Epithelial cell of proximal tubule (primary cell): ENCODE measurements around the gene GSKIP. TPM values are rescaled to one million over a fixed set of nuclear protein-coding genes. Genes with fewer than 3 reads are reported as not detected.

Experiments
- DNase-seq: peaks from one replicate; pipeline ENCODE4 v3.0.0-alpha.2; 2011; ENCODE audit warnings: low read depth
- H3K4me3 ChIP-seq: 2 replicates; pipeline ENCODE4 v1.5.1; 2011; ENCODE audit warnings: low read depth, mild to moderate bottlenecking, low read length
- total RNA-seq: library from RNA; depleted of rRNA; stranded (reverse); fragments of >200 nt; gene quantifications from 2 replicates; pipeline ENCODE4 v1.2.3, GENCODE V29; 2015
- TF ChIP-seq, protein P1 (sequence below): conservative IDR thresholded peaks from 2 replicates; pipeline ENCODE4 v1.5.1; 2012; ENCODE audit warnings: low read depth, mild to moderate bottlenecking, low read length

GSKIP gene
- total RNA-seq, 1 donor from 2014 or later: 42.6 TPM

DNA sequence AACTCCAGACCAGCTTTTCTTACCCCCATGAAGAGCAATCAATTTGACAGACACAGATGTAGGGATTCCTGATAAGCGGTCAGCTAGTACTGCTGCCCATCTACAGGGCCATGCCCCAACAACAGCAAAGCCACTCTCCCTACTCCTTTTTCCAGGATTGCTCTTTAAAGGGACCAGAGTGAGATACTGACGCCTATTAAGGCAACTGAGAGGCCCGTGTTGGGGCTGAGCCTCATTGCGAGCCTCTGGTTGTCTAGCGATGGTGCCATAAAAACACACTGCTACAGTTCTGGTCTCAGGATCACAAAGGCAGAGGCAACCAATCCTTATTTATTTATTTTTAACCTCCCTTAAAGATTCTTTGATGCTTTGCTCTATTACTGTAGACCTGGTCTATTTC is 59.7 kb downstream of the GSKIP start:
- H3K4me3 ChIP-seq: no peak overlapping the region
- TF ChIP-seq, protein P1, sequence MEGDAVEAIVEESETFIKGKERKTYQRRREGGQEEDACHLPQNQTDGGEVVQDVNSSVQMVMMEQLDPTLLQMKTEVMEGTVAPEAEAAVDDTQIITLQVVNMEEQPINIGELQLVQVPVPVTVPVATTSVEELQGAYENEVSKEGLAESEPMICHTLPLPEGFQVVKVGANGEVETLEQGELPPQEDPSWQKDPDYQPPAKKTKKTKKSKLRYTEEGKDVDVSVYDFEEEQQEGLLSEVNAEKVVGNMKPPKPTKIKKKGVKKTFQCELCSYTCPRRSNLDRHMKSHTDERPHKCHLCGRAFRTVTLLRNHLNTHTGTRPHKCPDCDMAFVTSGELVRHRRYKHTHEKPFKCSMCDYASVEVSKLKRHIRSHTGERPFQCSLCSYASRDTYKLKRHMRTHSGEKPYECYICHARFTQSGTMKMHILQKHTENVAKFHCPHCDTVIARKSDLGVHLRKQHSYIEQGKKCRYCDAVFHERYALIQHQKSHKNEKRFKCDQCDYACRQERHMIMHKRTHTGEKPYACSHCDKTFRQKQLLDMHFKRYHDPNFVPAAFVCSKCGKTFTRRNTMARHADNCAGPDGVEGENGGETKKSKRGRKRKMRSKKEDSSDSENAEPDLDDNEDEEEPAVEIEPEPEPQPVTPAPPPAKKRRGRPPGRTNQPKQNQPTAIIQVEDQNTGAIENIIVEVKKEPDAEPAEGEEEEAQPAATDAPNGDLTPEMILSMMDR: no peak
- no peak for DNase-seq

DNA sequence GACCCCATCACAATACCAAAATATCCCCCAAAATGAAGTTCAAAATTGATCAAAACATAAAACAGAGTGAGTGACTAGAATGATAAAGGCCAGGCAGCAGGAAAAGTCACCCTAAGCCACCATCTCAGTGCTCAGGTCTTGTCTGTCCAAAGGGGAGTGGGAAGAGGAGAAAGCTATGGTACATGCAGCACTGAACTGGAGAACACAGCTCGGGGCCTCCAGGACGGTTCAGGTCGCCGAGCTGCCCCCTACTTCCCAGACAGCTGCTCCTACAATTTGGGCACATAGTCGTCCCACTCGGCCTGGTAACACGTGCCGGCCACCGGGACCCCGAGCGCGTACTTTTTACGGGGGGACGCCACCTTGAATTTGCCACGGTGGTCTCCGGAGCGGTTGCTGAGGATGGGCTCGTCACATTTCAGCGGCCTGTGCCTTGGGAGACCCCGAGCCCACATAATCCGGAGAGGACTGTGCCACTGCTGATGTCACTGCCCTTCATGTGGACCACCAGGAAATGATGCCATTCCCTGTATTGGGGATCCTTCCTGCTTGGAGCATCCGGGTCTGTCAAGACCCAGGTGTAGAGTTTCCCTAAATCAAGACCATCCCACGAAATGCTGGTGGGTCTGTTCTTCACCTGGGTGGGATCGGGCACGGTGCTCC is 60.3 kb downstream of the GSKIP start:
- H3K4me3 ChIP-seq: peak overlapping the region; percentile 48
- TF ChIP-seq, protein P1: no peak
- DNase-seq: no peak

- H3K4me3 ChIP-seq: peak overlapping the region; percentile 48
- TF ChIP-seq, protein P1: peak; percentile 77
- peak; percentile 42 for DNase-seq
These were observed 61.0 kb downstream of the GSKIP start for GRCh38 chr14:96424109-96424989.

GRCh38 chr14:96434040-96434439 is 70.7 kb downstream of the GSKIP start:
- TF ChIP-seq, protein P1: no peak
- no peak overlapping the region for H3K4me3 ChIP-seq
- no peak for DNase-seq

Other genes starting within 250 kb of the GSKIP start
- gene BDKRB2, start 158.7 kb upstream of the GSKIP start, total RNA-seq: under 0.01 and 0.29 TPM in 2 replicates
- 0.40 TPM in 1 of 2 replicates, not detected in the other for gene BDKRB1, start 107.3 kb upstream of the GSKIP start, total RNA-seq
- gene ATG2B, start 185 bp upstream of the GSKIP start, total RNA-seq: 6.8 and 8.6 TPM in 2 replicates
- gene AK7, start 28.6 kb downstream of the GSKIP start, total RNA-seq: 3.0 and 4.9 TPM in 2 replicates
- gene PAPOLA, start 138.9 kb downstream of the GSKIP start, total RNA-seq: 57.7 and 86.9 TPM in 2 replicates